ENCODE results near the gene SYNPO.

The SYNPO gene, protein sequence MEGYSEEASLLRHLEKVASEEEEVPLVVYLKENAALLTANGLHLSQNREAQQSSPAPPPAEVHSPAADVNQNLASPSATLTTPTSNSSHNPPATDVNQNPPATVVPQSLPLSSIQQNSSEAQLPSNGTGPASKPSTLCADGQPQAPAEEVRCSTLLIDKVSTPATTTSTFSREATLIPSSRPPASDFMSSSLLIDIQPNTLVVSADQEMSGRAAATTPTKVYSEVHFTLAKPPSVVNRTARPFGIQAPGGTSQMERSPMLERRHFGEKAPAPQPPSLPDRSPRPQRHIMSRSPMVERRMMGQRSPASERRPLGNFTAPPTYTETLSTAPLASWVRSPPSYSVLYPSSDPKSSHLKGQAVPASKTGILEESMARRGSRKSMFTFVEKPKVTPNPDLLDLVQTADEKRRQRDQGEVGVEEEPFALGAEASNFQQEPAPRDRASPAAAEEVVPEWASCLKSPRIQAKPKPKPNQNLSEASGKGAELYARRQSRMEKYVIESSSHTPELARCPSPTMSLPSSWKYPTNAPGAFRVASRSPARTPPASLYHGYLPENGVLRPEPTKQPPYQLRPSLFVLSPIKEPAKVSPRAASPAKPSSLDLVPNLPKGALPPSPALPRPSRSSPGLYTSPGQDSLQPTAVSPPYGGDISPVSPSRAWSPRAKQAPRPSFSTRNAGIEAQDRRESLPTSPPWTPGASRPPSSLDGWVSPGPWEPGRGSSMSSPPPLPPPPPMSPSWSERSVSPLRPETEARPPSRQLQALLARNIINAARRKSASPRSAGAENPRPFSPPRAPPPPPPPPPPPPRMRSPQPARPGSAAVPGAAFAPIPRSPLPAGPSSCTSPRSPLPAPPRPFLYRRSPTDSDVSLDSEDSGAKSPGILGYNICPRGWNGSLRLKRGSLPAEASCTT

DNA sequence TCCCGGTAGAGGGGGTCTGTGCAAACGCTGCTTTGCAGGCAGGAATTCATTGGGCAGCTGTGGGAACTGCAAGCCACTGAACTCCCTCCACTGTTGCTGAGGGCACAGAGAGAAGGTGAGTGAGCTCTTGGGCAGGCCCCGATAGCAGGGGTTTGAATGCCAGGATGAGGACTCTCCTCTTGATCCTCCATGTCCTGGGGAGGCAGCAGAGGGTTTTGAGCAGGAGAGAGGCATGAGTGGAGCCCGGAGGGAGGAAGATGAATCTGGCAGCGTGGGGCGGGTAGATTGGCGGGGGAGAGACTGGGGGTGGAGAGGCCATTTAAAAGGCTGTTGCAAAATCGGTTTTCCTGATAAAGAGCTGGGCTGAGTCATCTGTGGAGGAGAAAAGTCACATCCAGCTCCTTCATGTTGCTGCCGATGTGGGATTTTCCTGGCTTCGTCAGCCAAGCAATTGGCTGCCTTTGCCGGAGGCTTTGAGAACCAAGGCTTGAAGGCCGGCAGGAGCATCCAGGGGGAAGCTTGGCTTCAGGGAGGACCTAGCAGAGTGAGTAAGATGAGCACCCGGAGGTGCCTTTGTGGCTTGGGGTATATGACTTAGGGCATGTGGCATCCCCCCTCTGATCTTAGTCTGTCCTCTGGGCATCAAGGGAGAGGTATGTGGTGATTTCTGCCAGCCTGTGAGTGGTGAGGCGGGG lies at the start of gene SYNPO:
Gene SYNPO, plus strand, starts transcription at position 350 of the 695 bp plus-strand sequence. CDS start 7,616 bp downstream, outside the sequence.
- DNase-seq, result no peak

- no peak for DNase-seq
Measured at GRCh38 chr5:150590979-150591695, 49.3 kb upstream of the SYNPO start.

DNA sequence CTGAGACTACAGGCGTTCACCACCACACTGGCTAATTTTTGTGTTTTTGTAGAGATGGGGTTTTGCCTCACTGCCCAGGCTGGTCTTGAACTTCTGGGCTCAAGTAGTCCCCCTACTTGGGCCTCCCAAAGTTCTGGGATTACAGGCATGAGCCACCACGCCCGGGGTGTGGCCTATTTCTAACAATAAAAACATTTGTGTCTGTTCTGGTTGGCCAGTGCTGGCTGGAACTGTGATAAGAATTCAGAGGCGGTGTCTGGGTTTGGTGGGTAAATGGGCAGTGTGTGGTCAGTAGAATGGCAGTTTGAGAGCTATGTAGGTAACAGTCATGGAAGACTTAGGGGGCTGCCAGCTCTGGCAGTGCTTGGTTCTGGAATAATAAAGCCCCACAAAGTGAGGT lies 46.9 kb upstream of the SYNPO start:
- no peak for DNase-seq

DNA sequence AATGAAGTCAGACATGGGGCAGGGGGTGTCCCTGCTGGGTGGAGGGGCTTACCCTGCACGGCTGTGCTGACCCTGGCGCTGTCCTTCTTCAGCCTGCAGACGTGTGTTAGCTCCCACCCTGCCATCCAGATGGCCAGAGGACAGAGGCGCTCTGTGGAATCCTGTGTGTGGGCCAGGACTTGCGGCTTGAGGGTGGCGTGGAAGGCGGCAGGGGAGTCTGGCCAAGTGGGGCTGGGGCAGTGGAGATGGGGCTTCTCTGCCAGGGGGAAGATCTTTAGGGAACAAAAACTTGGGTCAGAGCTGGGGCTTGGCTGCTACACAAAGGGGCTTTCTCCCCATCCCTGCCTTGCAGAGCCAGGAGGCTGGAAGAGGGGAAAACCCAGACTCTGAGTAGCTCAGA lies 46.5 kb upstream of the SYNPO start:
- no peak for DNase-seq

DNA sequence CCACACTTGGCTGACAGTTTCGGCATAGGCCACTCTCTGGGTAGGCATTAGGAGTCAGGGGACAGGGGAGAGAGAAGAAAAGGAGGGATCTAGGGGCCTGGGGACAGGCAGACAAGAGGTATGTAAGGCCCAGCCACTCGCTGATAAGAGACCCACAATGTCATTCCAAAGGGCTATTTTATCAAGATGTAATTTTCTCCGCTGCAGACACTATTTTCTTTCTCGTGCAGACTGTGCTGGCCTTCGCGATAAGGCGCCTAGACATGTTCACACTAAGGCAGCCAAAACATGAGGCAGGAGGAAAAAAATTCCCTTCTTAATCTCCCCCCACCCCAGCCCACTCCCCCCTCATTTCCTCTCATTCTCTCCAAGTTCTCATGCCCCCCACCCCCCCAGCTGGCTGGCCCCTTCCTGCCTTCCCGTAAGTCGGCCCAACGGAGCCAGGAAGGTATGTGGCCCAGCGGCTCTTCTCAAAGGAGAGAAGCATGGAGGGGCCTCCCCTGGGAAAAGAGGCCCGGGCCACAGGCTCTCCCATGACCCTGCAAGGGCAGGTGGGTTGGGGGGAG lies 44.9 kb upstream of the SYNPO start:
- no peak for DNase-seq

DNA sequence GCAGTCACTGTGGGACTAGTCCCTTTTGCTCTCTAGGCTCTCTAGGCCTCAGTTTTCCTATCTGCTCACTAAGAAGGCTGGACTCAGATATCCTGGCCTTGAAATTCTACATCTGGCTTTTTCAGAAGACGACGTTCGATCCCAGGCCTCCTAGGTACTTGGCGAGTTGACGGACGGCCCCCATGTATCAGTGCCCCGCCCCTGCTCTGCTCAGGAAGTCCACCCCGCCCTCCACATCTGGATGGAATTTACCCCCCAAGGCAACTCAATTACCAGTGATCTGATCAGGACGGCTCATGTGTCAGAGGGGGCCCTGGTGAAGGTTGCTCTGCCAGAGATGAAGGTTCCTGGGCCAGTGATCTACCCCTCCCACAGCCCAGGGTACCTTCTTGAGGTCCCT lies 44.1 kb upstream of the SYNPO start:
- no peak for DNase-seq

GRCh38 chr5:150596826-150597225 lies 43.6 kb upstream of the SYNPO start:
- no peak for DNase-seq

GRCh38 chr5:150598006-150598405 lies 42.5 kb upstream of the SYNPO start:
- DNase-seq, result no peak

DNA sequence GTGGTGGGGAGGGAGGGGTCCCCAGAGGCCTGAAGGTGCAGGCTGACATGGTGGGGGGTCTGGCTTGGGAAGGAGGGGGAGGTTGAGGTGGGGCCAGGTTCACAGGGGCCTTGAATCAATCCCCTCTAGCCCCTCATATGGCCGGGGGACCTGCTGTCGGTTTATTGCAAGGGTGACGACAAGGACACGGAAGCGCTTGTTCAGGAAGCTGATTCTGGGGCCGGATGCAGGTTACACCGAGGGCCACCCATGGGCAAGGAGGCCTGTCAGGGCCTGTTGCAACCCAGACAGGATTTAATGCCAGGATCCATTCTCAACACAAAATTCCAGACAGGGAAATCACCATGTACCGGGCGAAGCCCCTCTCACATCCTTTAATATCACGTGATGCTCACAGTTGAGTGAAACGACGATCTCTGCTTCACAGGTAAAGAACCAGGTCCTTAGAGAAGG lies 41.6 kb upstream of the SYNPO start:
- no peak for DNase-seq

DNA sequence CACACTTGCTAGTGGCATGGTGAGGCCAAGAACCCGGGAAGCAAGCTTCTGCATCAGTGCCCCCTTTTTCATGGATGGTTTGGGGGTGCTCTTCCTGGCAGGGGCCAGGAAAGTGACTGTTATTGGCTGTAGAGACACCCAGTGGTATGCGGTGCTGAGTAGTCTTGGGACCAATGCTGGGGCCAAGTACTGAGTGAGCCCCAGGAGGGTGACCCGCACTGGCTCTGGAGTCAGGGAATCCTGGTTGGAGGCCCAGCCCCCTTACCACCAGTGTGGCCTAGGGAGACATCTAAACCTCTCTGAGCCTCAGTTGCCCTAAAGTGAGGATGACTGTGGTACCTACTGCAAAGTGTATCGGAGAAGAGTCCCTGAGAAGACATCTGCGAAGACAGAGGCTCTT lies 41.2 kb upstream of the SYNPO start:
- no peak for DNase-seq

DNA sequence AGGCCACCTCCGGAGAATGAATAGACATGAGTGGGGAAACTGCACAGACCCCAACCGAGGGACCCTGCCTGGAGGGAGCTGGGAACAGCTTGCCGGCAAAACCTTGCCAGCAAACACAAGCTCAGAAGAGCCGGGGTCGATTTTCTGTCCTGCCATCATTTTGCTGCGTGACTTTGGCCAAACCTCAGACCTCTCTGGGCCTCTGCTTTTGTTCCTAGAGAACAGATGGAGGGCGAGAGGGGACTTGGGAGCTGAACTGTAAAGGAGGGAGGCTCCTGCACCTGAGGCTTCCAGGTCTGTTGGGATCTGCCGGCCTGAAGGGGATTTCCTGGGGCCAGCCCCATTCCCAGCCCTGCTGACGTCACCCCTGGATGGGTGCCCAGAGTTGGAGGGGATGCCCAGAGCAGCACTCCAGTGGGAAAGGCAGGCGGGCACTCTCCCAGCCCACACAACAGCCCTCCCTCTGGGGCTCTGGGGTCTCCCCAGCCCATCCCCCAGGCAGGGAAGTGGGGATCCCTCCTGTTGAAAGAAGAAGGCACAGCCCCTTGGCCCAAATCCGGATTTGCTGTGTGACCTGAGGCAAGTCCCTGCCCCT lies 40.4 kb upstream of the SYNPO start:
- DNase-seq, result no peak

GRCh38 chr5:150600616-150601490 lies 39.6 kb upstream of the SYNPO start:
- DNase-seq, result no peak

DNA sequence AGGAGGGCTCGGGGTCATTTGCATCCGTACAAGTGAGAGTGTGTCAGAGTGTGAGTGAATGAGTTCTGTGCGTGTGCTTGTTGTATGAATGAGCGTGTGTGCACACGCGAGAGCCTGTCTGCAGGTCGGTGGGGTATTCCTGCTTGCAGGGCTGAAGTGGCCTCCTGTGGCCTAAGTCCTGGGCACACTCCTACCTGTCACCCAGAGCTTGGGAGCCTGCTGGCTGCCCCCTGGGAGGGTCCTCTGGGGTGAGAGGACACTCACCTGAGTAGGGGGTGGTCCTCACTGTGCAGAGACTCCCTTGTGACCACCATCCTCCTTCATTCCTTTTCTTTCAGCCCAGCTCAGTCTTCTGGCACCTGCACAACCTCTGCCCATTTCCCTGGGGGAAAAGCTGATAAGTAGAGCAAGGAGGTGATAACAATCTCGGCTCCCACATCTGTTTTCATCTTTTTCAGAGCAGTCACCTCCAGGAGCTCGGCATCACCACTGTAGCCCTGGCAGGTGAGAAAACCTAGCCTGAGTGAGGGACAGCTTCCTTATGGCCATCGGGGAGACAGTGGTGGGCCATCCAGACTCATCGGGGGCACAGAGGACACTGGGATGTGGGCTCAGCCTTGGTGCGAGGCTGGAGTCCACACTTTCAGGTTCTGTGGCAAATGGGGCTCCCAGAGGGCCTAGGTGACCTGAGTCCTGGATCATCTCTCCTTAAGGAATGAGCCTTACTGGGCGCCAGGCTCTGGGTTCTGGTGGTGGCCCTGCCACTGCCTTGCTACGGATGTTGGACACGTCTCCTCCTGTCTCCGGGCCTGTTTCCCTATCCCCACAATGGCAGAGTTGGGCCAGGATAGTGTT lies 38.7 kb upstream of the SYNPO start:
- no peak for DNase-seq

GRCh38 chr5:150603052-150603451 lies 37.4 kb upstream of the SYNPO start:
- DNase-seq, result no peak

DNA sequence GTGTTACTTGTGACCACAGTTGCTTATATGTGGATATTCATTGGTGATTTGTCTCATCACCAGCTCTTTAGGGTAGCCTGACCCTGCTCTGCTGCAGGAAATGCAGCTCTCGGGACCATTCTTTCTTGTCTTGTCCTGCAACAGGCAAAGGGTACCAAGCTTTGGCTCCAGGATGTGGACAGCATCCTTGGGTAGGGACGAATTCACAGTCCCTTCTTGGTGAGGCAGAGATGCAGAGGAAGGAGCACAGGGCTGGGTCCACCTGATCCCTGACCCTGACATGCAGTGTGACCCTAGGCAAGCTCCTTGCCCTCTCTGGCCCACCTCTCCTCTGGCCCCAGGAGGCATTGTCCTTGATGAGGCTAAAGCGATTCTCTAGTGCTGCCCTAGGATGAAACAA lies 37.0 kb upstream of the SYNPO start:
- no peak for DNase-seq

DNA sequence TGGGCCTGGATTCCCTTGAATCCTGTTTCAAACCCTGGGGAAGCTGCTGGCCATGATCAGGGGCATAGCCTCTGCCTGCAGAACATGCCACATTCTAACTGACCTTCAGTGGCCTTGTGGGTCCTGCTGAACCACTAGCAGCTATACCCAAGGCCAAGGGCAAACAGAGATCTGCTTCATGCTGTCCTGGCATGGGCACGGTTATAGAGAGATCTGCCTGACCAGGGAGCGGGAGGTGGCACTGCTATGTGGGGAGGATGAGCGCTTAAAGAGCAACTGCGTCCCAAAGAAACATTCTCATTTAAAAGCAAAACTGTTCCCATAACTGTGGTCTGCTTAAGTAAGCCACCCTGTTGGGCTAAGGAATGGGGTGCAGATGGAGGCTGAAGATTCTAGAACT lies 36.5 kb upstream of the SYNPO start:
- DNase-seq, result no peak

GRCh38 chr5:150604894-150605440 lies 35.5 kb upstream of the SYNPO start:
- DNase-seq, result no peak

- no peak for DNase-seq
Measured at GRCh38 chr5:150605546-150605945, 34.9 kb upstream of the SYNPO start.

GRCh38 chr5:150606476-150606875 lies 34.0 kb upstream of the SYNPO start:
- no peak for DNase-seq
